HepG2 (cell line): ENCODE results near the gene ABCC3. TPM values are rescaled to one million over a fixed set of nuclear protein-coding genes. Genes with fewer than 3 reads are reported as not detected.

Experiments
- FOXK1 ChIP-seq: sonication (generic); formaldehyde crosslinking; IDR thresholded peaks from 2 replicates; pipeline ENCODE4 v1.4.0; 2020; ENCODE audit warnings: low read depth, missing genetic modification reagents, borderline replicate concordance
- FOXO1 ChIP-seq: sonication (generic); formaldehyde crosslinking; IDR thresholded peaks from 2 replicates; pipeline ENCODE4 v1.4.0; 2020; ENCODE audit warnings: missing genetic modification reagents
- HNF4G ChIP-seq, 2 experiments: sonication (generic) in 1 of 2; formaldehyde crosslinking in 1 of 2; IDR thresholded peaks; 2 replicates each; pipeline versions ENCODE4 v1.4.0 to v1.6.1; 2011 to 2020; ENCODE audit warnings: borderline replicate concordance in 2 of 2, low read depth in 2 of 2, mild to moderate bottlenecking in 2 of 2, low read length in 1 of 2, missing genetic modification reagents in 1 of 2, moderate library complexity in 1 of 2
- KLF9 ChIP-seq: IDR thresholded peaks from 2 replicates; pipeline ENCODE4 v1.6.1; 2016; ENCODE audit warnings: low read depth
- MED13 ChIP-seq: sonication (generic); formaldehyde crosslinking; IDR thresholded peaks from 2 replicates; pipeline ENCODE4 v1.5.0; 2020; ENCODE audit warnings: missing genetic modification reagents
- PHF20 ChIP-seq: sonication (generic); formaldehyde crosslinking; IDR thresholded peaks from 2 replicates; pipeline ENCODE4 v1.5.0; 2020; ENCODE audit warnings: mild to moderate bottlenecking, missing genetic modification reagents
- PHF5A ChIP-seq: IDR thresholded peaks from one replicate; pipeline ENCODE4 v1.6.1; 2018; ENCODE audit warnings: low read depth, missing genetic modification reagents; ENCODE audit not compliant: unreplicated experiment
- RXRA ChIP-seq: sonication (generic); formaldehyde crosslinking; IDR thresholded peaks from 2 replicates; pipeline ENCODE4 v1.5.1; 2020; ENCODE audit warnings: missing genetic modification reagents
- SOX13 ChIP-seq, 3 experiments: fragments of 450-650 bp in 1 of 3; sonication (generic) in 1 of 3; formaldehyde crosslinking in 1 of 3; IDR thresholded peaks in 2 of 3; conservative IDR thresholded peaks in 1 of 3; 2 replicates each; pipeline versions ENCODE4 v1.5.0 to v1.6.1; 2016 to 2020; ENCODE audit warnings: antibody characterized with exemption in 1 of 3, mild to moderate bottlenecking in 1 of 3, missing compliant biosample characterization in 1 of 3, missing genetic modification reagents in 1 of 3, moderate library complexity in 1 of 3
- SOX5 ChIP-seq: IDR thresholded peaks from 2 replicates; pipeline ENCODE4 v1.6.1; 2016; ENCODE audit warnings: borderline replicate concordance
- TGIF2 ChIP-seq: IDR thresholded peaks from 2 replicates; pipeline ENCODE4 v1.6.1; 2016; ENCODE audit warnings: control low read depth, missing compliant biosample characterization
- XBP1 ChIP-seq: sonication (generic); formaldehyde crosslinking; IDR thresholded peaks from 2 replicates; pipeline ENCODE4 v1.5.0; 2020; ENCODE audit warnings: missing genetic modification reagents
- XRCC5 ChIP-seq: fragments of 200-400 bp; formaldehyde crosslinking; optimal IDR thresholded peaks from 2 replicates; pipeline ENCODE3; 2017; ENCODE audit warnings: mild to moderate bottlenecking, low read length
- ZFP41 ChIP-seq: sonication (generic); formaldehyde crosslinking; IDR thresholded peaks from 2 replicates; pipeline ENCODE4 v1.4.0; 2020; ENCODE audit warnings: mild to moderate bottlenecking, missing genetic modification reagents, borderline replicate concordance
- ZFY ChIP-seq: sonication (generic); formaldehyde crosslinking; IDR thresholded peaks from 2 replicates; pipeline ENCODE4 v1.4.0; 2020; ENCODE audit warnings: missing genetic modification reagents
- ZNF430 ChIP-seq: sonication (generic); formaldehyde crosslinking; IDR thresholded peaks from 2 replicates; pipeline ENCODE4 v1.9.0; 2021; ENCODE audit warnings: mild to moderate bottlenecking, missing genetic modification reagents
- ZNF562 ChIP-seq: sonication (generic); formaldehyde crosslinking; IDR thresholded peaks from 2 replicates; pipeline ENCODE4 v1.8.0; 2022; ENCODE audit warnings: missing genetic modification reagents, borderline replicate concordance
- ZNF7 ChIP-seq: IDR thresholded peaks from 2 replicates; pipeline ENCODE4 v1.6.1; 2016; ENCODE audit warnings: missing biosample characterization, missing genetic modification reagents
- ZNF768 ChIP-seq: sonication (generic); formaldehyde crosslinking; IDR thresholded peaks from 2 replicates; pipeline ENCODE4 v1.4.0; 2020; ENCODE audit warnings: missing genetic modification reagents
- ZSCAN22 ChIP-seq: sonication (generic); formaldehyde crosslinking; IDR thresholded peaks from 2 replicates; pipeline ENCODE4 v1.4.0; 2020; ENCODE audit warnings: mild to moderate bottlenecking, missing genetic modification reagents
- polyA plus RNA-seq, 8 experiments: library from polyadenylated mRNA; depleted of rRNA in 3 of 8; stranded (reverse) in 7 of 8; unstranded in 1 of 8; fragments of >200 nt; fragmentation: Illumina TruSeq in 4 of 8; extraction: Trizol in 4 of 8; gene quantifications; 2 replicates each; pipeline versions ENCODE4 v1.2.1 to v1.2.3, GENCODE V29; 2011 to 2016; ENCODE audit warnings: low read depth in 4 of 8, missing spikeins in 1 of 8, mixed read lengths in 1 of 8; ENCODE audit not compliant: insufficient read depth in 1 of 8
- total RNA-seq, 5 experiments: library from RNA; depleted of rRNA; stranded (reverse); fragments of >200 nt; fragmentation: Illumina TruSeq; extraction: Trizol; gene quantifications; 2 replicates each; pipeline ENCODE4 v1.2.3, GENCODE V29; 2016; ENCODE audit warnings: low read depth in 1 of 5
- TF ChIP-seq, protein P1 (sequence below): IDR thresholded peaks from 2 replicates; pipeline ENCODE4 v1.6.1; 2016; ENCODE audit warnings: missing genetic modification reagents, missing compliant biosample characterization
- TF ChIP-seq, protein P2 (sequence below): sonication (generic); formaldehyde crosslinking; IDR thresholded peaks from 2 replicates; pipeline ENCODE4 v1.4.0; 2020; ENCODE audit warnings: mild to moderate bottlenecking, low read depth, missing genetic modification reagents
- TF ChIP-seq, protein P3 (sequence below): sonication (generic); formaldehyde crosslinking; IDR thresholded peaks from 2 replicates; pipeline ENCODE4 v1.8.1; 2023; ENCODE audit warnings: mild to moderate bottlenecking, missing genetic modification reagents
- TF ChIP-seq, protein P4 (sequence below): sonication (generic); formaldehyde crosslinking; IDR thresholded peaks from 2 replicates; pipeline ENCODE4 v1.4.0; 2020; ENCODE audit warnings: low read depth, mild to moderate bottlenecking, missing genetic modification reagents

ABCC3 gene
- total and polyA plus RNA-seq, 2 of the 13 experiments (the other 11 are each of a cell fraction or from before 2014, with no cell fraction given), result 25.2 to 50.7 TPM

DNA sequence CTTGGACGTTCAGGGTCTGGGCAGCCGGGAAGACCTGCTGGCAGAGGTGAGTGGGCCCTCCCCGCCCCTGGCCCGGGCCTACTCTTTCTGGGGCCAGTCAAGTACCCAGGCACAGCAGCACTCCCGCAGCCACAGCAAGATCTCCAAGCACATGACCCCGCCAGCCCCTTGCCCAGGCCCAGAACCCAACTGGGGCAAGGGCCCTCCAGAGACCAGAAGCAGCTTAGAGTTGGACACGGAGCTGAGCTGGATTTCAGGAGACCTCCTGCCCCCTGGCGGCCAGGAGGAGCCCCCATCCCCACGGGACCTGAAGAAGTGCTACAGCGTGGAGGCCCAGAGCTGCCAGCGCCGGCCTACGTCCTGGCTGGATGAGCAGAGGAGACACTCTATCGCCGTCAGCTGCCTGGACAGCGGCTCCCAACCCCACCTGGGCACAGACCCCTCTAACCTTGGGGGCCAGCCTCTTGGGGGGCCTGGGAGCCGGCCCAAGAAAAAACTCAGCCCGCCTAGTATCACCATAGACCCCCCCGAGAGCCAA, 8.6 kb upstream of the ABCC3 start (continued):
- no peak for TF ChIP-seq SOX13 (IDR thresholded peaks at IDR 0.05)
- 0 out of 4 replicates have a peak, but pooled peaks of 1 of the 2 experiments have one; percentile 25 for TF ChIP-seq SOX13 (CRISPR knock-in tag; conservative IDR thresholded peaks at IDR 0.05 in 1 of 2, IDR thresholded peaks at IDR 0.05 in 1 of 2)
- no peak for TF ChIP-seq ZNF7 (CRISPR knock-in tag)
- TF ChIP-seq, protein P1, sequence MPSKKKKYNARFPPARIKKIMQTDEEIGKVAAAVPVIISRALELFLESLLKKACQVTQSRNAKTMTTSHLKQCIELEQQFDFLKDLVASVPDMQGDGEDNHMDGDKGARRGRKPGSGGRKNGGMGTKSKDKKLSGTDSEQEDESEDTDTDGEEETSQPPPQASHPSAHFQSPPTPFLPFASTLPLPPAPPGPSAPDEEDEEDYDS, result peak; percentile 43
- TF ChIP-seq, protein P2, sequence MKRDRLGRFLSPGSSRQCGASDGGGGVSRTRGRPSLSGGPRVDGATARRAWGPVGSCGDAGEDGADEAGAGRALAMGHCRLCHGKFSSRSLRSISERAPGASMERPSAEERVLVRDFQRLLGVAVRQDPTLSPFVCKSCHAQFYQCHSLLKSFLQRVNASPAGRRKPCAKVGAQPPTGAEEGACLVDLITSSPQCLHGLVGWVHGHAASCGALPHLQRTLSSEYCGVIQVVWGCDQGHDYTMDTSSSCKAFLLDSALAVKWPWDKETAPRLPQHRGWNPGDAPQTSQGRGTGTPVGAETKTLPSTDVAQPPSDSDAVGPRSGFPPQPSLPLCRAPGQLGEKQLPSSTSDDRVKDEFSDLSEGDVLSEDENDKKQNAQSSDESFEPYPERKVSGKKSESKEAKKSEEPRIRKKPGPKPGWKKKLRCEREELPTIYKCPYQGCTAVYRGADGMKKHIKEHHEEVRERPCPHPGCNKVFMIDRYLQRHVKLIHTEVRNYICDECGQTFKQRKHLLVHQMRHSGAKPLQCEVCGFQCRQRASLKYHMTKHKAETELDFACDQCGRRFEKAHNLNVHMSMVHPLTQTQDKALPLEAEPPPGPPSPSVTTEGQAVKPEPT, result no peak
- no peak for TF ChIP-seq ZNF430 (CRISPR knock-in tag)
- no peak for TF ChIP-seq ZNF562 (CRISPR knock-in tag)
- TF ChIP-seq PHF5A (CRISPR knock-in tag), result no peak
- TF ChIP-seq RXRA (CRISPR knock-in tag), result peak; percentile 53; the same call in 1 of the 2 replicates
- TF ChIP-seq SOX5 (CRISPR knock-in tag), result peak; percentile 33
- TF ChIP-seq FOXK1 (CRISPR knock-in tag), result no peak
- TF ChIP-seq HNF4G (IDR thresholded peaks at IDR 0.05; ENCODE audit: borderline replicate concordance, low read depth, low read length), result no peak
- 0 out of 2 replicates have a peak, but pooled peaks have one; percentile 63 for TF ChIP-seq HNF4G (CRISPR knock-in tag; IDR thresholded peaks at IDR 0.05; ENCODE audit: borderline replicate concordance, low read depth)
- no peak for TF ChIP-seq TGIF2 (CRISPR knock-in tag)
- no peak; the same call in 1 of the 2 replicates for TF ChIP-seq MED13
- no peak for TF ChIP-seq KLF9 (CRISPR knock-in tag)
- no peak for TF ChIP-seq ZSCAN22 (CRISPR knock-in tag)
- 0 out of 2 replicates have a peak, but pooled peaks have one; percentile 51 for TF ChIP-seq PHF20 (CRISPR knock-in tag)
- peak; percentile 25; the same call in 1 of the 2 replicates for TF ChIP-seq FOXO1 (CRISPR knock-in tag)
- peak; percentile 80; the same call in 1 of the 2 replicates for TF ChIP-seq ZFP41 (CRISPR knock-in tag)
- TF ChIP-seq, protein P3, sequence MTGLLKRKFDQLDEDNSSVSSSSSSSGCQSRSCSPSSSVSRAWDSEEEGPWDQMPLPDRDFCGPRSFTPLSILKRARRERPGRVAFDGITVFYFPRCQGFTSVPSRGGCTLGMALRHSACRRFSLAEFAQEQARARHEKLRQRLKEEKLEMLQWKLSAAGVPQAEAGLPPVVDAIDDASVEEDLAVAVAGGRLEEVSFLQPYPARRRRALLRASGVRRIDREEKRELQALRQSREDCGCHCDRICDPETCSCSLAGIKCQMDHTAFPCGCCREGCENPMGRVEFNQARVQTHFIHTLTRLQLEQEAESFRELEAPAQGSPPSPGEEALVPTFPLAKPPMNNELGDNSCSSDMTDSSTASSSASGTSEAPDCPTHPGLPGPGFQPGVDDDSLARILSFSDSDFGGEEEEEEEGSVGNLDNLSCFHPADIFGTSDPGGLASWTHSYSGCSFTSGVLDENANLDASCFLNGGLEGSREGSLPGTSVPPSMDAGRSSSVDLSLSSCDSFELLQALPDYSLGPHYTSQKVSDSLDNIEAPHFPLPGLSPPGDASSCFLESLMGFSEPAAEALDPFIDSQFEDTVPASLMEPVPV, result peak; percentile 55; the same call in 1 of the 2 replicates
- TF ChIP-seq ZNF768 (CRISPR knock-in tag), result peak; percentile 79; the same call in 1 of the 2 replicates
- TF ChIP-seq ZFY (CRISPR knock-in tag), result peak; percentile 83
- TF ChIP-seq XRCC5, result peak; percentile 89
- no peak for TF ChIP-seq XBP1 (CRISPR knock-in tag)
- TF ChIP-seq, protein P4, sequence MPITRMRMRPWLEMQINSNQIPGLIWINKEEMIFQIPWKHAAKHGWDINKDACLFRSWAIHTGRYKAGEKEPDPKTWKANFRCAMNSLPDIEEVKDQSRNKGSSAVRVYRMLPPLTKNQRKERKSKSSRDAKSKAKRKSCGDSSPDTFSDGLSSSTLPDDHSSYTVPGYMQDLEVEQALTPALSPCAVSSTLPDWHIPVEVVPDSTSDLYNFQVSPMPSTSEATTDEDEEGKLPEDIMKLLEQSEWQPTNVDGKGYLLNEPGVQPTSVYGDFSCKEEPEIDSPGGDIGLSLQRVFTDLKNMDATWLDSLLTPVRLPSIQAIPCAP (CRISPR knock-in tag), result no peak
